SIG-M5 treated with dmso at 0.1 percent for 504 hours (cell line): ENCODE data around the gene TCOF1.
A peak's percentile ranks its signal among the peaks of the same experiment; 100 is the strongest.
"Not testable (repeated sequence)": the region's sequence is repeated elsewhere in the genome, so short reads cannot be mapped to it uniquely, and the experiment has no call there.

Experiments
- DNase-seq: peaks from one replicate; lab custom pipeline; 2025; ENCODE audit not compliant: unreplicated experiment; lab: John Stamatoyannopoulos, UW

The TCOF1 gene

DNA sequence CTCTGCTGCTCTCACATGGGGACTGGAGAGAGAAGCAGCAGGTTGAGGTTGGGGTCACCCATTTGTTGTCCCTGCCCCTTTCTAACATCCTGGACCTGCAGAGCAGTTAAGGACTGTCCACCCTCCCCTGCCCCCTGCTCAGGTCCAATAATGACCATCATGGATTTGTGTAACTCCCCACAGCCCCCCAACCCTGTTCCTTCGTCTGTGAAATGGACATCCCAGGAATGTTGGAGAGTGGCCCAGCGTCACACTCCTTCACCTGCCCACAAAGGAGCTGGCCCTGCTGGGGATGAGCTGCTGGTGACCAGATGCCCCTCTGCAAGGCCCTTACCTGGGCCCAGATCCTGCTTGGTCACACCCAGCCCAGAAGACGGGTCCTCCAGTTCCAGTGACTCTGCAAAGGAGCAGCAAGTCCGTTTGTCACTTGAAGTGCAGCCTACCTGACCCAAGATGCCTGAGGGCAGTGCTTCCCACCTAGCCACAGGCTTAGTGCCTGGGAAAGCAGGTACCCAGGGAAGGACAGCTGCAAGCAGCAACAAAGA, 44.8 kb downstream of the TCOF1 start:
- DNase-seq, result no peak

DNA sequence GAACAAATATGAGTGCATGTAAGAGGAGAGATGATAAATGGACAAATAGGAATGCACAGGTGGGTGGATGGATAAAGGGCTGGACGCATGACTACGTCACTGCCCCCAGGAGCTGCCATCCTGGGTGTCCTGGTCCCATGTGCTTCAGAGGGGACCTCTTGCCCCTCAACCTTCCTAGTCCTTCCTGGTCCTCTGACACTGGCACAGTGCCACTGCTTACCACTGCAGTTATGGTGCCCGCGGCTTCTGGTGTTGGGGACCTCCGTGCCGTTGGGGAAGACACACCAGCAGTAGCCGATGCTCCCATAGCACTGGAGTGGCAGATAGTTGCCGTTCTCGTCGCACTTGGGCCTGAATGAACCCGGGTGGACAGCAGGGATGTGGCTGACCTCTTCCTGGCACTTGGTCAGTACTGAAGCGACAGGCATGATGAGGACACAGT, 45.4 kb downstream of the TCOF1 start:
- no peak for DNase-seq

DNA sequence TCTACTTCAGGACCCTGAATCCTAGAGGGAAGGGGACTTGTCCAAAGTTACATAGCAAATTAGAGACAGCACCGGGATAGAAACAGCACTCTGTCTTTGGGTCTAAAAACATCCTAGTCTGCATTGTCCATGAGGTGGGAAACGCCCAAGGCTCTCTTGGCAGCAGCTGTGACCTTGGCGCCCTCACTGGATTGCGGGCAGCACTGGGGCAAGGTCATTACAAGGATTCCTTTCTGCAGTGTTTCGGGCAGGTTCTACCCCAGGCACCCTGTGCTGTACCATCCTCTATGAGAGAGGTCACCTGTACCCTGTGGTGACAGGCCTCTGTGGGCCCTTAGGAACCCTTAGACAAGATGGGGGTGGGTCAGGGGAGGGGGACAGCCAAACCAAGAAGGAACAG, 46.6 kb downstream of the TCOF1 start:
- DNase-seq, result no peak

DNA sequence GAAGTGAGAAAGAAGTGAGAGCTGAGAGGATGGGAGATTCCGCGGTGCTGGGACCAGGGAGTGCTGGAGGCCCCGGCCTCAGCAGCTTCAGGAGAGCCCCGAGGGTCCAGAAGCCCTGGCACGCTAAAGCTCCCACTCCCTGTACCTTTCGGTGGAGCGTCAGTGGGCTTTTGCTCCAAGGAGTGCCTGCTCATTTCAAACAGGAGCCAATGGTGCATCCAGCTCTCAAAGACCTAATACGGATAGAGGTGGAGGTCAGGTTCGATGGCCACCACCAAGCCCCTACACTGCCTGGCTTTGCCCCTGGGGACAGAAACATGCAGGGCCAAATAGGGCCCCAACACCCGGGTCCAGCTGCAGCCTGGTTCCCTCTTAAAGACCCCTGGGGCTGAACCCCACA, 47.0 kb downstream of the TCOF1 start:
- DNase-seq, result no peak

DNA sequence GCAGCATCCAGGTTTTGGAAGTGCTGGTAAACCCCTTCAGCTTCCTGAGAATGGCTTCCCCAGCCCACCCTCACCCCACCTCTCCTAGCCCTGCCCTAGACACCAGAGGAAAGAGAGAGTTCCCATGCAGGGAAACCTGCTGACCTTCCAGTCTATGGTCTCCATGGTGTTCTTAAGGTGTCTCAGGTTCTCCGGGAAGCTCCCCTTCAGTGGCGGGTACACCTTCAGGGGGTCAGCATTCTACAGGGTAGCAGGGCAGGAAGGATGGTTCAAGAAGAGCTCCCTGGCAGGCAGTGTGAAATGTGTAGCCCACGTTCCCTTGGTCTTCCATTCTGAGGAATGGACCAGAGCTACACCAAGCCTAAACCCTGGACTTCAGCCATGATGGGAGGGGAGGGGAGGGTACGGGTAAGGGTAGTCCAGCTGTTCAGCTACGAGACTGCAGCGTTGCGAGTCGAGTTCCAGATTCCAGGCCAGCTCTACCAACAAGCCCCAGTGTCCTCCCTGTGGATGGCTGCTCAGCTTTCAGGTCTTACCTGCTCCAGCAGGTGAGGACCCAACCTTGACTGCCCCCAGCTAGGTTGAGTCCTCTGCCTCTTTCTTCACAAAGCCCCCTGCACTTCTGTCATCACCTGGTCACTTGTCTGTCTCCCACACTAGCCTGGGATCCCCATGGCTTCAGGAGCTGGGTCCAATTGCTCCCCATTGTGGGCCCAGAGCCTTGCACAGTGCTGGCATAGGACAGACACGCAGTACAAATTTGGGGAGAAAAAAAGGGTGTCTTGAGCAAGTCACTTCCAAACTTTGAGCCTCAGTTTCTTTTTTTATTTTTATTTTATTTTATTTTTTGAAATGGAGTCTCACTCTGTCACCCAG, 47.7 kb downstream of the TCOF1 start:
- DNase-seq, result no peak

DNA sequence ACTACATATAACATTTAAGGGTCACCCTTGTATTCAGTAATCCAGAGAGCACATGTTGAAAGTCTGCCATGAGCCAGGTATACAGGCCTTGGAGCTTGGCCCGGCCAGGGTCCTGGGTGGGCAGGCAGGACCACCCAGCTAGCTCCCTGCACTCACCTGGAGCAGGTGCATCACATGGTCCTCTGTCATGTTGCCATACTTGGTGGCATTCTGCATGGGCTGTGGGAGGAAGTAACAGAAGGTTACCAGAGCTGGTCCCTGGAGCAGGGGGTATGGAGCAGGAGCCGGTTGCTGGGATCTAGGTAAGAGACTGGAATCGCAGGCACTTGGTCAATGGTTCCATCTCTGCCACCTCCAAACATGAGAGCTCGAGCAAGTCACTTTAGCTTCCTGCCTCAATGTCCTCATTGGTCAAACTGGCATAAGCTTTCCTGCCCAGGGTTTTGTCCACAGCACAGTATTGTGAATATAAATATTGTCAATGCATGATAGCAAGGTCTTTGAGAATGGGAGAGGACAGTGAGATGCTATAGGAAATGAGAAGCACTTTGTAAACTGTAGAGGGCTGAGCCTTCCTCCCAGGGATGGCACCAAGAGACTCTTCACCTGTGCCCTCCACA, 48.7 kb downstream of the TCOF1 start:
- no peak for DNase-seq

DNA sequence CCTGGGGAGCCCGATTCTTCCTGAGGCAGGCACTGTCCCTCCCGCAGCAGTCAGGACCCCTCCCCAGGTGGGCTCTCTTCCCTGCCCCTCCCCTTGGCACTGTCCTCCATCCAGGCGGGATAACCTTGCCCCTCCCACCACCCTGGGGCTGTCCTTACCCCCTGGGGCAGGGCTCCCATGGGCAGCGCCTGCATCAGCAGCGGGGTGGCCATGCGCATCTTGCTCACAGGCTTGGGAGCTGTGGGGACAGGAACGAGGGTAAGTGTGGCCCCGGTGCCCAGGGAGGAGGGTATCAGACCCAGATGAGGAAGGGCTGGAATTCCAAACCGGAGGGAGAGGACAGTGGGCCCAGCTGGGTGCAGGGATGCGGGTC, 49.2 kb downstream of the TCOF1 start:
- DNase-seq, result no peak

DNA sequence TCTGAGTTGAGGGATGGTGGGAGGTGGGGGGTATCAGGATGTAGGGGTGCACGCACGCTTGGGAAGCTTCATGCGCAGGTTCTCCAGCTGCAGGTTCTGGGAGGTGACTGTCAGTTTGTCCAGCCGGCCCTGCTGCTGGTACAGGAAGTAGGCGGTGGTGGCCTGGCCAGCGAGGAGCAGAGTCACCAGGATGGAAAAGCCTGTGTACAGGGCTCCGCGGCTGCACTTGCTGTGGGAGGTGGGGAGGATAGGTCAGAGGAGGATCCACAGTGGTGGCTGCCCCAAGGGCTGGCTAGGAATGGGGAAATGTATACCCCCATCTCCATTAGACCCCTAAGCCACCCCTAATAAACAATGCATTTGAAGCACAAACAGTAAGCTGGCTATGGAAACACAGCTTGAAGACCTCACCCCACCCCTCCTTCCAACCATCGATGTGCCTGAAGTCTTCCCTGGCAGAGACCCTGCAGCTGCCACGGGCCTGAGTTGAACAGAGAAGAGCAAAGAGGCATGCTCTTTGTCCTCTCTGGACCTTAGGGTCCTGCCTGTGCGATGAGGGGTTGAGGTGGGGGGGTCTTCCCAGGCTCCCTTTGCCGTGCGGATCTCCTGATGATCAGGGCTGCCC, 49.7 kb downstream of the TCOF1 start:
- no peak for DNase-seq

DNA sequence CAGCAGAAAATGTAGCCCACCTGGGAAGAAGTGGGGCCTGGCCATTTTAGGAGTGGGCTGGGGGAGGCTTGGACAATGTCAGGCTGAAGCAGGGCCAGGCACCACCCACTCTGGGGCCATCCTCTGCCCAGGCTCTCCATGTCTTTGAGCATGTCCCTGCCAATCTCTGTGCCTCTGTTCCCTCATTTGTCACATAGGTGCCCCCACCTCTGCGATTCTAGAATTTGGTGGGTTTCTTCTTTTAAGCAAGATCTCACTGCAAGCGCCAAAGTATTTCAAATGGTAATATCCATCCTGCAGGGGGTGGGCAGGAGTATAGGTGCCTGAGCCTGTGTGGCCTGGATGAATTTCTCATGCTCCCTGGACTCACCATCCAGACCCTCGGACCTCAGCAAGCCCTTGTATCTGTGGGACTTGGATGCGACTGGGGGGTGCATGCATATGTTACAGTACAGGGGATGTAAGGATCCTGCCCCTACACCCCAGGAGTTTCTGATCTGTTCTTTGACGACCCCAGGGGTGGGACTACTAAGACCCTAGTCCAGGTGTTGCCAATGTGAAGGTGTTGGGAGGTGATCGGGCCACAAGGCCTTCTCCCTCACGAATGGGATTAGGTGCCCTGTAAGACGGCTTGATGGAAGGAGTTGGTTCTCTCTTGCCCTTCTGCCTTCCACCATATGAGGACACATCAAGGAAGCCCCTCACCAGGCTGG, 50.9 kb downstream of the TCOF1 start:
- no peak for DNase-seq

DNA sequence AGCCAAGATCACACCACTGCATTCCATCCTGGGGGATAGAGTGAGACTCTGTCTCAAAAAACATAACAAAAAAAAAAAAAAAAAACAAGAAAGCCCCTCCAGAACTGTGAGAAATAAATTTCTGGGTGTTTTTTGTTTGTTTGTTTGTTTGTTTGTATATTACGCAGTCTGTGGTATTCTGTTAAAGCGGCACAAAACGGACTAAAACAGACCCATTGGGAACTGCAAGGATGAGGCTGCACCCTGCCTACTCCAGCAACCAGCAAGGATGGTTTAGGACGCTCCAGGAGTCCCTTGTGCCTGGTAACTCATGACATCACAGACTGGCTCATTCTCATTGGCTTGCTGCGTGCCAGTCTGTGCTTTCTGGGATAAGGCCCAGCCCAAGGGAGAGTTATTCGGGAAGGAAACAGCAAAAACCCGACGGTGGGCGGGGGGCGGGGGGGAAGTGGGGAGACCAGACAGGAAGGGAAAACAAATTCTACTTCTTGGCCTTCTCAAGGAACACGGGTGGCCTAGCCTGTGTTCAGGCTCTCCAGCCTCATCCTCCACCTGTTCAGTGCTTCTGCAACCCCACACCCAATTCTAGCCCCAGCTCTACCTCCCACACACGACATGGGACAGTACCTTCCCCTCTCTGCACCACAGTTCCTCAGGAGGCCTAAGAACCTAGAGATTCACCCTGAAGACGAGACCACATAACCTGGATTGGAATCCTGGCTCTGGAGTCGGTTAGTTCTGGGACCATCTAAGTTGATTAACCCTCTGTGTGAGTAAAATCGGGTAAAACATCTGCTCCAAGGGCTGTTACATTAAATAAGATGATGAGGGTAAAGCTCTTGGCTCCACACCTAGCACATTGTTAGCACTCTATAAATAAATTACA, 52.4 kb downstream of the TCOF1 start:
- DNase-seq, result peak; percentile 84

DNA sequence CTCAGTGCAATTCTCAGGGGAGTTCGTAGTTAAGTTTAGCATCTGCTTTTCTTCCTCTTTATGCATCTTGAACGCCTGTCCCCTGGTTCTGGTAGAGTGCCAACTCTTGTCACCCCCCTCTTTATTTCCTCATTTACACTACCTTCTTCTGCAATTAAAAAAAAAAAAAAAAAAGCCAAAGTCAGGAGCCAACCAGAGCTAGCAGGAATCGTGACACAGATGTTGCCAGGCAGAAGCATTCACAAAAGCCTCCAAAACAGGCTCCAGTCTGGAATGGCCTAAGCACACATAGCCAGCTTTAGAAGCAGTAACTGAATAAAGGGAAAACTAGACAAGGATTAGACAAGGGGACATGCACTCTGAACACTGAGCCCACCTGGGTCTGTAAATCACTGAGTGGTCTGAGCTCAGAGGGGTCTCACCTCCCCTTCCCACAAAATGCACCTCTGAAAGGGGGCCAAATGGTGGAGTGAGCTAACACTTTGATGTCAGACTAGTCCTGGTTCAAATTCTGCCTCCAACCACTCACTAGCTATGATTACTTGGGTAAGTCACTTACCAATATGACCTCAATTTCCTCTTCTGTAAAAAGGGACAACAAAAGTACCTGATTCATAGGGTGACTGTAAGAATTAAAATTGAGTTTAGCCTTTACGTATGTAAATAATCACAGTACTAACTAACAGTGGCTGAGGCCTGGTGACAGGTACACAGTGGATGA, 53.2 kb downstream of the TCOF1 start:
- peak; percentile 96 for DNase-seq

DNA sequence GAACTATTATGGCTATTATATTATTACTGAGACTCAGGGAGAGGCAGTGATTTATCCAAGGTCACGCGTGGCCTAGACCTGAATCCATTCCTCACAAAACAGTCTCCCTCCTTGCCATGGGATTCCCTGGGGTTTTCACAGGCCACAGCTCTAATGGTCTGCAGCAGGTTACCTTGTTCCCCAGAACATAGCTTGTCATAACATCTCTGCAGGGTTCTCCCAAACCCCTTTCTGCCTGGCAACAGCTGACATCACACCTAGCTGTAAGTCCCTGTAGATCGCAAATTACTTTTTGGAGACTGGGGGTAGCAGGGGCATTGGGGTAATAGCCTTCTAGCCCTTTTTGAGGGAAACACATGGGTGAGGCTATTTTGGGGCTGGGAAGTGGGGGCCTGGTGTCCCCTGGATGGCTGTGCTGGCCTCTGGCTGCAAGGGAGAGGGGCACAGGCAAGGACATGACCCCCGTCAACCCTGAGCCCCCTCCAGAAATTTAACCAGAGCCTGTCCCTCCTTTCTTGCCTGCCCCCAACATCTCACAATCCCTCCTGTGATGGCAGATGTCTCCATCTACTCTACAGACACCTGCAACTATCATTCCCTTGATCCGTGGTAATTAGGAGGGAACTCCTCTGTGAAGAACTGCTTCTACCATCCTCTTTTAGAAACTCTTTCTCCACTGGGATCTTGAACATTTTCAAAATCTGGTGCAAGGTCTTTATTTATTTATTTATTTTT, 53.9 kb downstream of the TCOF1 start:
- DNase-seq, result peak; percentile 19

DNA sequence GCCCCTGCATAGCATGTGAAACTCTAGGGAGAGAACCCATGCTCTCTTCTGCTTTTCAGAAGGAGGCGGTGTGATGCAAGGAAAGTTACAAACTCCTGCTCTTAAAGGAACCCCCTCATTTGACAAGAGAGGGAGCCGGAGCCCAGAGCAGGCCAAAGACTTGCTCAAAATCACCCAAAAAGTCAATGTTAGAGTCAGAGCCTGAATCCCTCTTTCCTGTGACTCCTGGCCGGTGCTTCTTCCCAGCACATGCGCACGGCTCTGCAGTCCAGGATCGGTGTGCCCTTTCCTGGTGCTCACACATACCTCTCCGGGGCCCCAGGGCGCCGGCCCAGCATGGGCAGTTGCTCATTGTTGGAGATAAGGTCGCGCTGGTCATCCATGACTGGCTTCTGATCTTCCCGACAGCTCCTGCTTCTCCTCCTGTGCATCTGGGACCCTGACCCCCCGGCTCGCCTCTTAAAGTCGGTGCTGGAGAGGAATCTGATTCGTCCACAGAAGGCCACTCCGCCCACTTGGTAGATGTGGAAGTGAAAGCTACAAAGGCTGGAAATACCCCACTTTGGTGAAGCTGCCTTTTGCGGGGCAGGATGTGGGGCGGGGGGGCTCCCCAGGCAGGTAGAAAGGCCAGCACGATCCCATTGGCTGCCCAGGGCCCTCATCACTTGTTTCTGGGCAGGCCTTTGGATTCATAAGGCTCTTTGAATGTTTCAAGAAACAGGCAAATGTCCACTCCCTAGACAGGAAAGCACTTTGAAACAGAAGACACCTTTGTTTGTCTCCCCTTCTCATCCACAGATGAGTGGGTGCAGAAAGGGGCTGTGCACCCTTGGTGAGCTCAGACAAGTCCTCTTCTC, 55.0 kb downstream of the TCOF1 start, which contains the start of gene CD74:
Gene CD74 (minus strand): TSS at position 592 of the 857 bp plus-strand sequence. CDS start 161 bp downstream, at position 431.
- peak; percentile 93 for DNase-seq

DNA sequence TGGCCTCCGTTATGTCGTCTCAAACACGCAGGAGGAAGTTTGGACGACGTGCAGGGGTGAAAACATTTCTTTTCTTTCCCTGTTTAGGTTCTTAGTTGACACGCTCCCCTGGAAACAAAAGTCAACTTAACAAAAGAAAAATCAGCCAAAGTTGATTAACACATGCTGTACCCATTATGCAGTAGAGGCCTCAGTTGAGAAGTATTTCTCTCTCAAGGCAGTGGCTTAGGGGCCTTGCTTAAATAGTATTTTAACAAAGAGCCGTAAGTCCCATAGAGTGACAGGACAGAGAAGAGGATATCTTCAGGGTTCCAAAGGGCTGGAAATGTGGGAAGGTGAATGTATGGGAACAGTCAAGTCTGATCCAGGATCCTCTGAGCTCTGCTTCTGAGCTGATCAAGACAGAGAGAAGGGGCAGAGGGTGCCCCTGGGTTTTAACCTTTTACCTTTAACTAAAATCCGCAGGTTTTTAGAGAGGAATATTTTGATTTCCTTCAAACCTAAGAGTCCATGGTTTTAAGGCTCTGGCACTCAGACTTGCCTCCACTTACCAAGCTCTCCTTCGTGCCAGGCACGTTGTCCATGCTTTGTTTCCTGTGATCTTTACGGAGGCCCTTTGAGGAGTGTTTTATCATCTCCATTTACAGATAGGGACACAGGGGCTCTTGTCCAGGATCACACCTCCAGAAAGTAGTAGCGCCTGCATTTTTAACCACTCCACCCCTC, 55.8 kb downstream of the TCOF1 start:
- DNase-seq, result no peak

DNA sequence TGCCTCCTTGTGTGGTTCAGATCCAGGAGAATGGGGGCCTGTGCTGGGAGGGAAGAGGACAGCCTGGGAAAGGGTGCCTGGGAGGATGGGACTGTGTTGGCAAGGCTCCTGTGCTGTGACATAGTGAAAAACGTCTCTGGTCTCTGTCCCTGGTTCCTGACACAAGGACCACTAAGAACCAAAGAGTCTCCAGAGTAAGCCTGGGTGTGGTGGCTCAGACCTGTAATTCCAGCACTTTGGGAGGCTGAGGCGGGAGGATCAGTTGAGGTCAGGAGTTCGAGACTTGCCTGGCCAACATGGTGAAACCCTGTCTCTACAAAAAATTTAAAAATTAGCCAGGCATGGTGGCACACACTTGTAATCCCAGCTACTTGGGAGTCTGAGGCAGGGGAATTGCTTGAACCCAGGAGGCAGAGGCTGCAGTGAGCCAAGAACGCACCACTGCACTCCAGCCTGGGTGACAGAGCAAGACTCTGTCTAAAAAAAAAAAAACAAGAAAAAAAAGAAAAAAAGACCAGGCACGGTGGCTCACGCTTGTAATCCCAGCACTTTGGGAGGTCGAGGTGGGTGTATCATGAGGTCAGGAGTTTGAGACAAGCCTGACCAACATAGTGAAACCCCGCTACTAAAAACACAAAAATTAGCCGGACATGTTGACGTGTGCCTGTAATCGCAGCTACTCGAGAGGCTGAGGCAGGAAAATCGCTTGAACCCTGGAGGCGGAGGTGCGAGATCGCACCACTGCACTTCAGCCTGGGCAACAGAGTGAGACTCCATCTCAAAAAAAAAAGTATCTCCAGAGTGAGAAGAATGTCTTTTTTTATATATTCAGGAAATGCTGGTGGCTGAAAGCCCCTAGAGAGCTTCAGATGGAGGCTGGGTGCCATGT, 56.6 kb downstream of the TCOF1 start:
- DNase-seq, result not testable (repeated sequence)

DNA sequence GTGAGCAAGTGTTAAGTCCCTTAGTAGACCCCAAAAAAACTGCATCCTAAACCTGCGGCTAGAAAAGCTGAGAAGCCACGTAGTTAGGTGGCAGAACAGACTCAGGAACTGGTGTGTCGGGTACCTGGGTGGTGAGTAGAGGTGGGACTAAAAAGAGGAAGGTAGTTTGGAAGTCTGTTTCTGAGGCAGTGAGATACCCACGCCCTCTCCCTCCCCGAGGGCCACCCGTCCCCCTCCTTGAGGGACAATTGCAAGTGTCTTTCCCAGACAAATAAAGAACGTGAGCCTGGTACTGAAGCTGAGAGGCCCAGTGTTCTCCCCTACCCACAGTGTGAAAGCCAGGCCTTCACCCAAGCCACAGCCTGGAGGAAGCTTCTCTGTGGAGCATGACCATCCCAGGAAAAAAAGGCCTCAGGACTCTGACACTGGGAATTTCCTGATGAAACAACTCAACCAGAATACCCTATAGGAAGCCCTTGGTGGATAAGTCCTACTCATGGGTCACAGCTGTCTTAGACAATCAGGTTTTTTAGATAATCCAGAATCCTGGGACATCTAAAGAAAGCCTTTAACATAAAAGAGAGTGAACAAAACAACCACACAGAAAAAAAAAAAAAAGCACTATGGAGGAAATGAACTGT, 62.3 kb downstream of the TCOF1 start:
- no peak for DNase-seq
